ENCODE results near the gene POLR1D. TPM values are rescaled to one million over a fixed set of nuclear protein-coding genes. Genes with fewer than 3 reads are reported as not detected.

Gene POLR1D
- total and polyA plus RNA-seq, 4 donors = 31.4 to 45.0 (median 33.6) TPM

DNA sequence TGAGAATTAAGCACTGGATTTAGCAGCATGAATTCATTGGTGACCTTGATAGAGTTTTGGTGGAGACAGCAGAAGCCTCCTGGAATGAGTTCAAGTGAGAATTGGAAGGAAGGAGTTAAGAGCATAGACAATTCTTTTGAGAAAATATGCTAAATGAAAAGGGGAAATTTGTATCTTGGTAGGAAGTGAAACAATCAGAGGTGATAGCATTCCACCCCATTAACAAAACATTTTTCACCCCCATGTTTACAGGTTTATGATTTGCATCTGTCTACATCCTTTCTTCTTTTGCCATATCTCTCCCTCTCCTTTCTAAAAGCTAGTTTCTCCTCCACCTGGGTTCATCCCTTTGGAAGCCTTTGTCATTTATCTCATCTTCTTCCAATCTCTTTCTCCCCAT, 28.8 kb upstream of the POLR1D start:
- no peak overlapping the region for H3K27ac ChIP-seq (ENCODE audit: low read depth in 1 of 2, low read length in 2 of 2)
- TF ChIP-seq SP1 (IDR thresholded peaks at IDR 0.05) (no peak), RXRA (IDR thresholded peaks at IDR 0.05) (no peak), HNF4A (conservative IDR thresholded peaks at IDR 0.05) (no peak), HNF4G (IDR thresholded peaks at IDR 0.05) (no peak)
- TF ChIP-seq, protein P1, sequence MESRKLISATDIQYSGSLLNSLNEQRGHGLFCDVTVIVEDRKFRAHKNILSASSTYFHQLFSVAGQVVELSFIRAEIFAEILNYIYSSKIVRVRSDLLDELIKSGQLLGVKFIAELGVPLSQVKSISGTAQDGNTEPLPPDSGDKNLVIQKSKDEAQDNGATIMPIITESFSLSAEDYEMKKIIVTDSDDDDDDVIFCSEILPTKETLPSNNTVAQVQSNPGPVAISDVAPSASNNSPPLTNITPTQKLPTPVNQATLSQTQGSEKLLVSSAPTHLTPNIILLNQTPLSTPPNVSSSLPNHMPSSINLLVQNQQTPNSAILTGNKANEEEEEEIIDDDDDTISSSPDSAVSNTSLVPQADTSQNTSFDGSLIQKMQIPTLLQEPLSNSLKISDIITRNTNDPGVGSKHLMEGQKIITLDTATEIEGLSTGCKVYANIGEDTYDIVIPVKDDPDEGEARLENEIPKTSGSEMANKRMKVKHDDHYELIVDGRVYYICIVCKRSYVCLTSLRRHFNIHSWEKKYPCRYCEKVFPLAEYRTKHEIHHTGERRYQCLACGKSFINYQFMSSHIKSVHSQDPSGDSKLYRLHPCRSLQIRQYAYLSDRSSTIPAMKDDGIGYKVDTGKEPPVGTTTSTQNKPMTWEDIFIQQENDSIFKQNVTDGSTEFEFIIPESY (IDR thresholded peaks at IDR 0.05) = no peak
- no peaks in the 10 kb centered on the region for H3K27me3 ChIP-seq (ENCODE audit: control insufficient read depth in 4 of 4, insufficient read depth in 4 of 4, low read length in 3 of 4)
- H3K36me3 ChIP-seq (ENCODE audit: control insufficient read depth in 4 of 4, insufficient read depth in 3 of 4, low read depth in 1 of 4, low read length in 3 of 4) = peaks cover 0 to 1% (median 0%) of the 10 kb centered on the region in 4 donors
- DNase-seq (ENCODE audit: low spot score) = no peak
- H3K4me3 ChIP-seq (ENCODE audit: low read depth in 1 of 3, low read length in 3 of 3) = no peak overlapping the region
- no peak overlapping the region for H3K9ac ChIP-seq (ENCODE audit: low read depth in 1 of 2, low read length in 2 of 2)
- H3K4me1 ChIP-seq (ENCODE audit: control insufficient read depth in 4 of 4, insufficient read depth in 4 of 4, low read length in 3 of 4) = peaks cover 0 to 23% (median 6%) of the 10 kb centered on the region in 4 donors
- no peaks in the 10 kb centered on the region for H3K9me3 ChIP-seq (ENCODE audit: control insufficient read depth in 4 of 4, low read length in 3 of 4)

DNA sequence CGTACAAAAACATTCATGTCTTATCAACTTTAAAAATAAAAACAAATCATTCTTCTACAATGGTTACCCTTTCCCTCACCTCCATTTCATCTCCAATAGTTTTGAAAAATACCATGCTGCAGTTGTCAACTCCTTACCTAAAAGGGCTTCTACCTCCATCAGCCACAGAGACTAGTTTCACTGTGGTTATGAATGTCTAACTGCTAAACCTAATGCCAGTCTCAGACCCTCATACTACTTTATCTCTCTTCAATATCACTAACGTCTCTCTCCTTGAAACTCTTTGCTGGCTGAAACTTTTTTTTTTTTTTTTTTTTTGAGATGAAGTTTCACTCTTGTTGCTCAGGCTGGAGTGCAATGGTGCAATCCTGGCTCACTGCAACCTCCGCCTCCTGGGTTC, 28.4 kb upstream of the POLR1D start:
- Histone ChIP-seq H3K4me1 (ENCODE audit: control insufficient read depth in 4 of 4, insufficient read depth in 4 of 4, low read length in 3 of 4) (peaks cover 0 to 23% (median 6%) of the 10 kb centered on the region in 4 donors), H3K27me3 (ENCODE audit: control insufficient read depth in 4 of 4, insufficient read depth in 4 of 4, low read length in 3 of 4) (no peaks in the 10 kb centered on the region)

DNA sequence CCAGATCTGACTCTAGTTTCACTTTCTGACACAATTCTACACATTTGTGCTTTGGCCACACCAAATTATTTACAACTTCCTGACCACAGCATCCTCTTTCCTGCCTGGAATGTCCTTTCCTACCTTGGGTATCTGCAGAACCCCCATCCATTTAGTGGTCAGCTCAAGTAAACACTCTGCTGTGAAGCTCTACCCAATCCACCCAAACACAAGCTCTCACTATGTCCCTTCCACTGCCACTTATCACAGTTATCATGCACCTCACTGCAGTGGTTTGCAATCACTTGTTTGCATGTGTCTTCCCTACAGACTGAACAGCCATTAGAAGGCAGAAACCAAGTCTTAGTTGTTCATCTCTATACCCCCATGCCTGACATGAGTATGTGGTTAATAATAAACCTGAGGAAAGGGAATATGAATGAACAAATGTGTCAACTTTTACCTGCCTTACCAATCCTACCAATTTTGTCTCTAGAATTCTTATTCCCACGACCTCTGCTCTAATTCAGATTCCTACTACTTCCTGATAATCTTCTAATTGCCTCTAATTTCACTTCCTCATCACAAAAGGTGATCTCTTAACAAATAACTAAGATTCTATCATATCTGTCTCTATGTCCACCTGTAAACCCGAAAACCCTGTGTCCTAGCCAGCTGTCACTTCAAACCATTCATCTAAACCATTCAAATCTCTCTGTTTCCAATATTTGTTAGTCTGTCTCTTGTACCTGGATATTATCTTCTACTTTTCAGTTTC, 26.5 kb upstream of the POLR1D start:
- Histone ChIP-seq H3K27me3 (ENCODE audit: control insufficient read depth in 4 of 4, insufficient read depth in 4 of 4, low read length in 3 of 4) (no peaks in the 10 kb centered on the region), H3K27ac (ENCODE audit: low read depth in 1 of 2, low read length in 2 of 2) (no peak overlapping the region), H3K9ac (ENCODE audit: low read depth in 1 of 2, low read length in 2 of 2) (no peak overlapping the region), H3K4me3 (ENCODE audit: low read depth in 1 of 3, low read length in 3 of 3) (no peak overlapping the region), H3K4me1 (ENCODE audit: control insufficient read depth in 4 of 4, insufficient read depth in 4 of 4, low read length in 3 of 4) (peaks cover 0 to 26% (median 7%) of the 10 kb centered on the region in 4 donors), H3K36me3 (ENCODE audit: control insufficient read depth in 4 of 4, insufficient read depth in 3 of 4, low read depth in 1 of 4, low read length in 3 of 4) (peaks cover 0 to 1% (median 0%) of the 10 kb centered on the region in 4 donors), H3K9me3 (ENCODE audit: control insufficient read depth in 4 of 4, low read length in 3 of 4) (no peaks in the 10 kb centered on the region)
- WGBS = 85% methylated on average over 2 of the region's 2 CpGs
- TF ChIP-seq, protein P2, sequence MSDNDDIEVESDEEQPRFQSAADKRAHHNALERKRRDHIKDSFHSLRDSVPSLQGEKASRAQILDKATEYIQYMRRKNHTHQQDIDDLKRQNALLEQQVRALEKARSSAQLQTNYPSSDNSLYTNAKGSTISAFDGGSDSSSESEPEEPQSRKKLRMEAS (IDR thresholded peaks at IDR 0.05) = no peak
- TF ChIP-seq, protein P1 (IDR thresholded peaks at IDR 0.05) = no peak
- TF ChIP-seq EGR1 (IDR thresholded peaks at IDR 0.05; ENCODE audit: low read depth in 2 of 2) = no peak
- no peak for DNase-seq (ENCODE audit: low spot score)

More for the DNA sequence above, 28.4 kb upstream of the POLR1D start:
- WGBS = 86% methylated on average over 3 of the region's 3 CpGs
- no peak for DNase-seq (ENCODE audit: low spot score)
- H3K27ac ChIP-seq (ENCODE audit: low read depth in 1 of 2, low read length in 2 of 2) = no peak overlapping the region
- H3K36me3 ChIP-seq (ENCODE audit: control insufficient read depth in 4 of 4, insufficient read depth in 3 of 4, low read depth in 1 of 4, low read length in 3 of 4) = peaks cover 0 to 1% (median 0%) of the 10 kb centered on the region in 4 donors
- no peak overlapping the region for H3K9ac ChIP-seq (ENCODE audit: low read depth in 1 of 2, low read length in 2 of 2)
- H3K9me3 ChIP-seq (ENCODE audit: control insufficient read depth in 4 of 4, low read length in 3 of 4) = no peaks in the 10 kb centered on the region
- TF ChIP-seq EGR1 (IDR thresholded peaks at IDR 0.05; ENCODE audit: low read depth in 2 of 2) (no peak), RXRA (IDR thresholded peaks at IDR 0.05) (no peak), YY1 (IDR thresholded peaks at IDR 0.05) (no peak)
- TF ChIP-seq, protein P3, sequence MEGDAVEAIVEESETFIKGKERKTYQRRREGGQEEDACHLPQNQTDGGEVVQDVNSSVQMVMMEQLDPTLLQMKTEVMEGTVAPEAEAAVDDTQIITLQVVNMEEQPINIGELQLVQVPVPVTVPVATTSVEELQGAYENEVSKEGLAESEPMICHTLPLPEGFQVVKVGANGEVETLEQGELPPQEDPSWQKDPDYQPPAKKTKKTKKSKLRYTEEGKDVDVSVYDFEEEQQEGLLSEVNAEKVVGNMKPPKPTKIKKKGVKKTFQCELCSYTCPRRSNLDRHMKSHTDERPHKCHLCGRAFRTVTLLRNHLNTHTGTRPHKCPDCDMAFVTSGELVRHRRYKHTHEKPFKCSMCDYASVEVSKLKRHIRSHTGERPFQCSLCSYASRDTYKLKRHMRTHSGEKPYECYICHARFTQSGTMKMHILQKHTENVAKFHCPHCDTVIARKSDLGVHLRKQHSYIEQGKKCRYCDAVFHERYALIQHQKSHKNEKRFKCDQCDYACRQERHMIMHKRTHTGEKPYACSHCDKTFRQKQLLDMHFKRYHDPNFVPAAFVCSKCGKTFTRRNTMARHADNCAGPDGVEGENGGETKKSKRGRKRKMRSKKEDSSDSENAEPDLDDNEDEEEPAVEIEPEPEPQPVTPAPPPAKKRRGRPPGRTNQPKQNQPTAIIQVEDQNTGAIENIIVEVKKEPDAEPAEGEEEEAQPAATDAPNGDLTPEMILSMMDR (IDR thresholded peaks at IDR 0.05; ENCODE audit: low read depth, low read length, missing input control) = no peak
- H3K4me3 ChIP-seq (ENCODE audit: low read depth in 1 of 3, low read length in 3 of 3) = no peak overlapping the region
